Hematopoietic multipotent progenitor cell treated with erythropoietin and hydrocortisone succinate and interleukin-3 and kit ligand, for 8 days (in vitro differentiated cells): ENCODE data around the gene CHTF8.
A peak's percentile ranks its signal among the peaks of the same experiment; 100 is the strongest.

Experiments
- DNase-seq: peaks from one replicate; pipeline ENCODE4 v3.0.0-alpha.2; 2015

CHTF8 gene

DNA sequence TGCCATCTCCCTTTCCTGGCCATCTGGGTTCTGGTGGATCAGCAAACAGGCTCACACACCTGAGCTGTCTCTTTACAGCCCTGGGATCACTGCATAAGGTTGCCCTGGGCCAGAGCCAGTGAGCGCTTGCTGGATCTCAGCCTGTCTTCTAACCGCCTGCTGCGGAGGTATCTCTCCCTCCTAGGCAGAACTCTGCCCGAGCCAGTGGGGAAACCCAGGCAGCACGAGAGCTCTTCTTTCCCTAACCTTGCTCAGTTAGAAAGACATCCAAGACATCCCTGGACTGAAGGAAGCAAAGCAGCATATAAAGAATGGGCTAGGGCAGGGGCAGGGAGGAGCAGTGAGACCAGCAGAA, 20.5 kb downstream of the CHTF8 start:
- DNase-seq = no peak

DNA sequence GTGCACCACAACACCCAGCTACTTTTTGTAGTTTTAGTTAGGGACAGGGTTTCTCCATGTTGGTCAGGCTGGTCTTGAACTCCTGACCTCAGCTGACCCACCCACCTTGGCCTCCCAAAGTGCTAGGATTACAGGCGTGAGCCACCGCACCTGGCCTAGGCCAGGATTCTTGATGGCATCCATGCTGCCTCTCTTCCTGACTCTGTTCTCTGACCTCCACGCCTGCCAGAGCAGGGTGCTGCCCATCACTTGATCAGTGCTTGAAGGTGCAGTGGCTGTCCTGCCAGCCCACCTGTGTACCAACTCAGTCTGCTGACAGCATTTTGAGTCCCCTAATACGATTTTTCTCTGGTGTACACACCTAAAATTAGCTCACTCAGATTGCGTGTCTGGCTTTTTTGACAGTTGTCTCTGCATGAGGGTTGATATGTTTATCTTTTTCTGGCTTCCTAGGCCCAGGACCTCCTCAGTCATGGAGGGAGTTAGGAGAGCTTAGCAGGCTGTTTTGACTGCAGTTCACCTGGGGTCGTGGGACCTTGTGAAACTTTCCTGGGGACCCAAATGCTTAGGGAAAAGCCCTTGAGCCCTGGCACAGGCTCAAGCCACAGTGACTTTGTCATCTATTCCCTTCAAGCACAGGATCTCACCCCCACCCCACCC, 21.0 kb downstream of the CHTF8 start:
- DNase-seq = peak; percentile 69

DNA sequence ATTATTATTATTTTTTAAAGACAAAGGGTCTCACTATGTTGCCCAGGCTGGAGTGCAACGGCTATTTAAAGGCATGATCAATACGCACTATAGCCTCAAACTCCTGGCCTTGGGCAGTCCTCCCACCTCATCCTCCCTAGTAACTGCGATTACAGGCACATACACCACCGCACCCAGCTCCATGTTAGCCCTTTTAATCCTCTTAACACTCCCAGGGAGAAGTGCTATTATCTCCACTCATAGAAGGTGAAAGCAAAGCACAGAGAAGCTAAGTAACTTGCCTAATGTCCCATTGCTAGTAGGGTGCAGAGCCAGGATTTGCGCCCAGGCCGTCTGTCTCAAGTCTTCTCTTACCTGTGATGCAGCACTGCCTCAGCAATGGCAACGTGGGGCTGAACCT, 22.0 kb downstream of the CHTF8 start:
- DNase-seq = no peak

DNA sequence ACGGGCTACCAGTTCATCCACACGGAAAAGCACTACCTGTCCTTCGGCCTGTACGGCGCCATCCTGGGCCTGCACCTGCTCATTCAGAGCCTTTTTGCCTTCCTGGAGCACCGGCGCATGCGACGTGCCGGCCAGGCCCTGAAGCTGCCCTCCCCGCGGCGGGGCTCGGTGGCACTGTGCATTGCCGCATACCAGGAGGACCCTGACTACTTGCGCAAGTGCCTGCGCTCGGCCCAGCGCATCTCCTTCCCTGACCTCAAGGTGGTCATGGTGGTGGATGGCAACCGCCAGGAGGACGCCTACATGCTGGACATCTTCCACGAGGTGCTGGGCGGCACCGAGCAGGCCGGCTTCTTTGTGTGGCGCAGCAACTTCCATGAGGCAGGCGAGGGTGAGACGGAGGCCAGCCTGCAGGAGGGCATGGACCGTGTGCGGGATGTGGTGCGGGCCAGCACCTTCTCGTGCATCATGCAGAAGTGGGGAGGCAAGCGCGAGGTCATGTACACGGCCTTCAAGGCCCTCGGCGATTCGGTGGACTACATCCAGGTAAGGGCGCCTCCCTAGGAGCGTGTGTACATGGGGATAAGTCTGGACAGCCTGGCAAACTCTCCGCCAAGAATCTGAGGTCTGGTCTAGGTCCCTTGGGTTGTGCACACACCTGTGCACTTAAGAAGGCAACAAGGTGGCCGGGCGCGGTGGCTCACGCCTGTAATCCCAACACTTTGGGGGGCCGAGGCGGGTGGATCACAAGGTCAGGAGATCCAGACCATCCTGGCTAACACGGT, 22.7 kb downstream of the CHTF8 start:
- no peak for DNase-seq

DNA sequence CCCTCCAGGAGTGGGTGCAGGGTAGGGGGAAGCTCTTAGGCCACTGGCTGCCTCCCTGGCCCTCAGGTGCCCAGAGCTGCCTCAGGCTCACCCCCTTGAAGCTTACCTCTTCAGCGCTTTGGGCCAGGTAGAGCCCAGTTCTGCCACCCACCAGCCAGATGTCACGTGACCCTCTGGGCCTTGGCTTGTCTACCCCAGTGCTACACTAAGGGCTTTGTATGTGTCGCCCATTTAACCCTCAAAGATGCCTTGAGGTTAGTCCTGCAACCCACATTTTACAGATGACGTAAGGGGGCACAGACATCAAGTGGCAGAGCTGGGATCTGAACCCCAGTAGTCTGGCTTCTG, 23.5 kb downstream of the CHTF8 start:
- DNase-seq = no peak

DNA sequence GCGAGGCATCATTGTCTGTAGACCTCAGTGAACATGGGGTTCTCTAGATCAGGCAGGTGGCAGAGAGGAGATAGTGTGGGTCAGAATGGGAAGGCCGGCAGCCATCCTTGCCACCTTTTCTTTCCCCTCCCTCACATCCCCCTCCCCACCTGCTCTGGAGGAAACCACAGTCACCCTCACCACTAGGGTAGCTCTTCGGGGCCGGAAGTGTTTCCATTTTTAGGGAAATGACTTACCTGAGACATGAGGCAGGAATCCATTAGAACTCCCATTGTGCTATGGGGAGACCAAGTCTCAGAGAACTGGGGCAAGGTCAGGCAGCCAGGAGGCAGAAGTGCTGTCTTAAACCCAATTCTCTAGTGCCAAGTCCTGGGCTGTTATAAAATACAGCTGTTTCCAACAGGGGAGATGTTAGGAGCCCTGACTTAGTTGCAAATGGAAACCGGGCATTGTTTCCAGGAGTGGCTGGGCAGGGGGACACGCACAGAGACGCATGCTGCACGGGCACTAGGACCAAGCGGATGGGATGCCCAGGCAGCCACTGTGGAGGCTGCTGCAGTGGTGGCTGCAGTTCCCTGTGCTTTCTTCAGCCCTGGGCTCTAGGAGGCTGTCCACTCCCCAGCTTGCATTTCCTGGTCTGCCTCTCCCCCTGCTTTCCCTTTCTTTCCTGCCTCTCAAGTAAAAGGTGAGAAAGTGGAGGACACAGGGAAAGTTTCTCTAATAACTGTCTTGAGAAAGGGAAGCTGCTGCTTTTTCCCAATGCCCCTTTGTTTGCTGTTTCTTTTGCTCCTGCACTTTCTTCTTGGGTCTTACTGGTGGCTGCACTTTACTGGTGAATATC, 24.1 kb downstream of the CHTF8 start:
- DNase-seq = no peak

DNA sequence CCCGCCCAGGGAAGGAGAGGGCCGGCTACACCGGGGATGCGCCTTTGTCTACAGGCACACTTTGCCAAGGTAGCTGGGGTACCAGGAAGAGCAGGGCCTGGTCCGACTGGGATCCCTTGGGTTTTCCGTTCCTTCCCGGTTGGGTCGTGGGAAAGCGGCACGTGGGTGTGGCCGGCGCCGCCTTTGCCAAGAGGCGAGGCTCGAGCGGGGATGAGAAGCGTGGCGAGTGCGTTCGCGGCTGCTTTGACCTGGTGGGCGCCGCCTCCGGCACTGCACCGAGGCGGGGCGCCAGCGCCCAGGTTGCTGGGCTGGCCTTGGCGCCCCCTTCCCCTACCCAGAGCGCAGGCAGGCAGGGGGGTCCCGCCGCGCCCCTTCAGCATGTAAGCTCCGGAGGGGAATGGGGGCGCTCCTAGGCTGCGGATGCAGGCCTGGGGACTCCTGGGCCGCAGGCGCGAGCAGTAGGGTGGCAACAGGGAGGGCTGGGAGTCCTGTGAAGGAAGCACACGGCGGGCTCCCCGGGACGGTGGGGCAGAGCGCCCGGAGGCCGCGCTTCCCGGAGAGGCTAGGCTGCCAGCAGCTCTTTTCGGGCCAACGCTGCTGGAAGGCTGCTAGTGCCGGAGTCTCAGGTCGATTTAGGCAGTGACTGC, 24.9 kb downstream of the CHTF8 start:
- no peak for DNase-seq

DNA sequence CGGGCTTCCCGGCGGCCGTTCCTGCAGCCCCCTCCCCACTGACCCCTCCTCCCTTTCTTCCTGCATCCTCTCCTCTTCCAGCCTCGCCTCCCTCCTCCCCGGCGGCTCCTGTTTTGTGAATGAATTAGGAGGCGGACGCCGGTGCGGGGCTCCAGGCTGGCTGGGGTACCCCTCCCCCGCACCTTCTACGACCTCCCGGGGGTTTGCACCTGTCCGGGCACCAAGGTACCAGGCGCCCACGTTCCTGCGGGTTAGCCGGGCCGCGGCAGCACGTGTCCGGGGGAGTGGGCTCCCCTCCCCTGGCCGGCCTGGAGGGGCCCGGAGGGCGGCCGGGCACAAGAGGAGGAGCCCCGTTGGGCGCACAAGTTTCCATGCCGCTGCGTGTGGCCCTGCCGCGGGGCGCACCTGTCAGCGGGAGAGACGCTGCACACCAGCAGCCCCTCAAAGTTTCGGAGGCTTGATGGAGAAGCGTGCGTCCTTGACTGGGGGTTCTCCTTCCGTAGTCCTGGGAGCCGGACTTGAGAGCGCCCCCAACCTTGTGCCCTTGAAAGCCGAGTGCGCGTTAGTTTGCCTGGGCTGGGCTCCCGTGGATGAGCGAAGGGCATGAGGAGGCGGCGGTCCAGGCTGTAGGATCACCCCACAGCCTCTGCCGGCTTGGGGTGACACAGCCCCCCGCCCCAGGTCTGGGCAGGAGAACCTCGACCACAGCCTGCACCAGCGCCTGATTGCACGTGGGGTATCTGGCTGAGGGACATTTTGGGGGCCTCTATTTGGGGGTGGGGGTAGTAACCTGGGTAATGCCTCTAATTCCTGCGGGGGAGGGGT, 25.7 kb downstream of the CHTF8 start:
- DNase-seq = peak; percentile 6

DNA sequence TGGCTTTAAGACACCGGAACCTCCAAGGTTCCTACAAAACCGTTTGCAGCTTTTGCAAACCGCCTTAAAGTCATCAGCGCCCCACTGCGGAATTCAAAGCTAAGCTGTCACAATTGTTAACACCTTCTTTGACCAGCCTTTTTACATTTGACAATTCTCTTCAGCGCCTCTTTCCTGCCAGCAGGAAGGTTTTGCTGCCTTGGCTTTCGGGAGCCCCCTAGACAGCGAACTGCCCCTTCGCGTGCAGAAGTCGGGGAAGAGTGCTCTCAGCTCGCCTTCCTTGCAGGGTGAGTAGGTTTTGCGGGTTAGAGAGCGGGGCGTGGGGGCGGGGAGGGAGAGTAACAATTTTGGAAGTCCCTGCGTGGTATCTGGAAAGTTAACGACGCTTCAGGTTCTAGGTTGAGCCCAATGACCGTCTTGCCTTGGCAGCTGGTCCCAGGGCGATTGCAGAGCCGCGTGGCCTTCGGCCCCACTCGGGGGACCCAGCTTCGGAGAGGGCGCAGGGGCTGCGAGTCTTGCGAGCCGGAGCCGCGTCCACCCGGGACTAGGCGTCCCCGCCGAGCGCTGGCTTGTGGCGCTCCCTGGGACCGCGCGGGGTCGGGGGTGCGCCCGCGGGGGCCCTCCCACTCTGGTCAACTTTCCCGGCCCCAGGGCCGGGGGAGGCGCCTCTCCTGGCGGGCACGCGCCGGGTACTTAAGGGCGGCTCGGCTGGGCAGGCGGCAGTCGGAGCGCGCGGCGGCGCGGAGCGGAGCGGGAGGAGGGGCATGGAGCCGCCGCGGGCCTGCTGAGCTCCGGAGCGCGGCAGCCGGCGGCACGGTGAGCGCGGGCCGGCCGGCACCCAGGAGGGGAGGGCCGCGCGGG, 26.7 kb downstream of the CHTF8 start, which contains the start of gene HAS3:
Gene HAS3, plus strand, starts transcription at position 153 of the 861 bp plus-strand sequence. CDS start 3,743 bp downstream, outside the sequence.
- peak; percentile 68 for DNase-seq

DNA sequence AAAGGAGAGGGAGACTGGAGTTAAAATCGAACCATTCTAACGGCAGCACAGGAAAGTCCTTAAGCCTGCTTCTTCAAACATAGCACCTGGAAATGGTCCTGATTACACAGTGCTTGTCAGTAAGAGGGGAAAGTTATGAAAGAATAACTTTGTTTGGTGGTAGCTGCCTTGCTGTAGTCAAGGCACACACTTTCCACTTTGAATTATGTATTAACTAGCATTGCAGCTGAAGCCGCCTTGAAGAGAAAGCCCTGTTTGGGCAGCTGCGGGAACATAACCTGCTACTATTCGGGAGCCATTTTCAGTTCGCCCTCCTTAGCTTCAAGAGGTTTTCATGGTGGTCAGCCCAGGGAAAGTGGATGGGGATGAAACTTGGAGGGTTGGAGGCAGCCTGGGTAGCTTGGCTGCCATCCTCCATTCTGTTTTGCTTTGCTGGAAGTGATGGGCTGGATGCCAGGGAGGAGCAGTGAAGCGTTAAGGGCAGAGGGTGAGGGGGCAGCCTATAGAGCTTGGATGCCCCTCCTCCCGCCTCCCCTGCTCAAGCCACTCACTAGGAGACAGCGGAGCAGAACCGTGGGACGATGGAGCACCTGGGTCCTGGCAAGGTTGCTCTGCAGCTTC, 32.2 kb downstream of the CHTF8 start:
- no peak for DNase-seq

DNA sequence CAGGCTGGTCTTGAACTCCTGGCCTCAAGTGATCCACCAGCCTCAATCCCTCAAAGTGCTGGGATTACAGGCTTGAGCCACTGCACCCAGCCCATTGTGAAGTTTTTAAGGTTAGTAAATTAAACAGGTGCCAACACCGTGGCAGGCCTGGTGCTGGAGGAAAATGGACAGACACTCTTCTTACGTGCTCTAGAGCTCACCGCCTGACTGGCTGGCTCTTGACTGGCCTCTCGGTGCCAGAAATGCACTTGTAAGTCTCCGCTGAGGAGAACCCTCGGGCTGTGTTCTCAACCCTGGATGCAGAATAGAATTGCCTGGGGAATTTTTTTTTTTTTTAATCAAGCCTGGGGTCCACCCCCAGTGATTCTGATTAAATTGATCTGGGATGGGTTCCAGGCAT, 37.2 kb downstream of the CHTF8 start:
- DNase-seq = no peak

DNA sequence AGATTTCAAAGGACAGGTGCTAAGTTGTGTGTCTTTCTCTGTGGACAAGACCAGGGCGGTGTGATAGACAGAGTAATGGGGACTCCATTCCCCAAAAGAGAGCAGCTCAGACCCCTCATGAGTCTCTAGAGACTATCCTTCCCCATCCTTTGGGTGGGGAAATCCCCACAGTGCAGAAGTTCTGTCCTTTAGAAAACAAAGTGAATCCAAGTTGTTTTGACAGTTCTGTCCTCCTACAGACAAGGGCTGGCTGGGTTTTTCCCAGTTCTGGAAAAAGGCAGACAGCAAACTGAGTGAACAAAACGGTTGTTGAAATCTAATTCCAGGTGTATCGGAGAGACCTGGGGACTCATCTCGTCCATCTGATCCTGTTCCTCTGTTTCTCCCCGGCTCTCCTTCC, 37.9 kb downstream of the CHTF8 start:
- no peak for DNase-seq

DNA sequence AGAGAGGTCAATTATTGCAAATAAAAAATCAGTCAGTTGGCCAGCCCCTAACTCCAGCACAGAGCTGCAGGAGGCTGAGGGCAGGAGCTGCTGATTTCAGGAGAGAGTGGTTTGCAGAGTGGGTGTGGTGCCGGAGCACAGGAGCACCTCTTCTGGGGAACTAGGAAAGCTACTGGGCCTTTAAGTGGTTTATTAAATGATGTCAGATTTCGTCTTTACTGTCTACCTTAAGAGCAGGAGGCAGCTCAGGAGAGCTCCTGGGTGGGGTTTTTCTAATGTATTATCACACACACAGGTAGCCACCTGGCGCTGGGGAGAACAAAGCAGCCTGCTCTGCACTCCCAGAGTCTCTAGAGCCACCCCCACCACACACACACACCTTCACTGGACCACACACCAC, 38.4 kb downstream of the CHTF8 start:
- no peak for DNase-seq

DNA sequence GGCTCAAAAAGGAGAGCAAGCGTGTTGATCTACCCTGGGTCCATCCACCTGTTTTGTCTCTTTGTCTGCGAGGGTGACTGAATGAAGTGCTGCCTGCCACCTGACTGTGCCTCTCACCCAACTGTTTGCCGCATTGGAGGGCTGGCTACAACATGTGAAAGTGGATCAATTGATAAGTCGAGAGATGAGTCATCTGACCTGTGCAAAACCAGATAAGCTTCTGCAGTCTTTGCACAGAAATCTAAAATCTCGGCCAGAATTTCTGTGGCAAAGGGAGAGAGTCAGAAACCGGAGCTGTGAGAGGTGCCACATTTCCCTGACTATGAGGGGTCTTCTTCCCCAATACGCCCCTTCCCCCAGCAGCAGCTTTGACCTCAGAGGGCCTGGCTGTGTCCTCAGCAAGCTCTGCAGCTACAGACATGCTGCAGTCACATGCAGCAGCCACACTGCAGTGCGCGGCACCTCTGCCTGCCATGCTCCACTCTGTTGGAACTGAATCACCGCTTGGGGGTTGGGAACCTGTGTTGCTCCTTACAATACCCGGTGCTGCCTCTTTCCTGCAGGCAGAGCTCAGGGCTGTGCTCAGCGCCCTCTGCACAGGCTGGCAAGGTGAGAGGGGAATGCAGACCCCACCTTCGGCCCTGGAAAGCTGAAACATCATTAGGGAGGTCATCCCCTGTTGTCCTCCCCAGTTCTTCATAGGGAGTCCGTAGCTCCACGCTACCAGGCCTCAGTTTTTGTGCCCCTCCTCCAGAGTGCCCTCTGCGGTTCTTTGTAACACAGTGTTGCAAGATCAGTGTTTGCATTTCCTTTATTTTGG, 43.1 kb downstream of the CHTF8 start:
- DNase-seq = peak; percentile 85

DNA sequence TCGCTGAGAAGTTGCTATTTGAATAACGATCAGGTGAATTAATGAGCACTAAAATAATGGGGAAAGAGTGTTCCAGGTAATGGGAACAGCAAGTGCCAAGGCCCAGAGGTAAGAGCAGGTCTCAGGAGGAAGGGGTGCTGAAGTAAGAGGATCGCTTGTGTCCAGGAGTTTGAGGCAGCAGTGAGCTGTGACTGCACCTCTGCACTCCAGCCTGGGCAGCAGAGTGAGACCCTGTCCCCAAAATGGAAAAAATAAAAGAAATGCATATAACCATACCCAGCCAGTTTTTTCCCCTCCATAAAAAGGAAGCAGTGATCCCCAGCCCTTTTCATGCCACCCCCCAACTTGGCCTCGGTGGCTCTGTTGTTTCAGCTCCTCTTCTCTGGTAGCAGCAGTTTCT, 43.7 kb downstream of the CHTF8 start:
- DNase-seq = no peak

DNA sequence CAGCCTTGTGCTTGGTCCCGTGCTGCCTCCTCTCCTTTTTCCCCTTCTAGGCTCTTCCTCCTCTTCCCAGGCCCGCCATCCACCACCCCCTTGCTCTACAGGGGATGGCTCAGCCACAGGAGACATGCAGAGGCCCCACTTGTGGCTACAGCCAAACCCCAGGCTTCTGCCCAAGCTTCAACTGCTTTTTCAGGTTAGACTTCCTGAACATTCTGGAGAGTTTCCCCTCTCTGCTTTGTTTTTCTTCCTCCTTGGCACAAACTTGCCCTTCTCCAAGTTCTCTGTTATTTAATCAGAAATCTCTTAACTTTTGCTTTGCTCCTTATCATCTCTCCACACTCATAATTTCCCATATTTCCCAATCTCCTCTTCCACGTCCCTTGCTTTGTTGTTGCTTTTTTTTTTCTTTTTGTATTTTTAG, 45.2 kb downstream of the CHTF8 start:
- no peak for DNase-seq

DNA sequence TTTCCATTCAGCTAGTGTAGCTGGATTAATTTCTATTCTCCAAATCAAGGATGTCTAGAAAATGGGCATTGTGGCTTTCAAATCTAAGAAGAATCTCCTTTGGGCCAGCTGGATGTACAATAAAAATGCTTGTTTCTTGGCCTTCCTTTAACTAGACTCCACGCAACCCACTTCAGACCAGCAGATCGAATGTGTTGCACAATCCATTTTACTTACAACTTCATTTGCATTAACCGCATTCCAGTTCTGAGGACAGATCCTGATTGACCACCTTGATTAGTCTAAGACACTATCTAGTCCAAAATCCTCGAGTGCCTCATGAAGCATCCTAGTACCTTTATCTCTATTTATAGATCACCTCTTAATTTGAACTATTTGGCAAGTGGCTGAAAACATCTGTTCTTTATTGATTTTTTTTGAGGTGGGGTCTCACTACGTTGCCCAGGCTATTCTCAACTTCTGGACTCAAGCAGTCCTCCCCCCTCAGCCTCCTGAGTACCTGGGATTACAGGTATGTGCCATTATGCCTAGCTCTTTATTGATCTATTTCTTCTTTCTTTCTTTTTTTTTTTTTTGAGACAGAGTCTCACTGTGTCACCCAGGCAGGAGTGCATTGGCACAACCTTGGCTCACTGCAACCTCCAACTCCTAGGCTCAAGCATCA, 47.2 kb downstream of the CHTF8 start:
- no peak for DNase-seq

DNA sequence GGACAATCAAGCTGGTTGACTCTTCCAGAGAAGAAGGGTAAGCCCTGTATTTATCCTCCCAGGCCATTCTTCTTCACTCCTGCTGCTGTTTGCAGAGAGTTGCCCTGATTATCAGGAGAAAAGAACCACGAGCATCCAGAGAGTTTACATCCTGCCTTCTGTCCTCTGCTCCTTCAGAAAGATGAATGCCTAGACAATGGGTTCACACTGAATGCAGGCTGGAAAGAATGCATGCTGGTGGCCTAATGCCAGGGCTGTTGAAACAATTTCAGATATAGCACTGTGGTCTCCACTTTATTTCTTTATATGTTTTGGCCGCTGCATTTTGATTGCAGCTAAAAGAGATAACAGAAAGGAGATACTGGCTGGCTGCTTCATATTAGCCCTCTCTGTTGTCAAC, 48.1 kb downstream of the CHTF8 start:
- DNase-seq = no peak

DNA sequence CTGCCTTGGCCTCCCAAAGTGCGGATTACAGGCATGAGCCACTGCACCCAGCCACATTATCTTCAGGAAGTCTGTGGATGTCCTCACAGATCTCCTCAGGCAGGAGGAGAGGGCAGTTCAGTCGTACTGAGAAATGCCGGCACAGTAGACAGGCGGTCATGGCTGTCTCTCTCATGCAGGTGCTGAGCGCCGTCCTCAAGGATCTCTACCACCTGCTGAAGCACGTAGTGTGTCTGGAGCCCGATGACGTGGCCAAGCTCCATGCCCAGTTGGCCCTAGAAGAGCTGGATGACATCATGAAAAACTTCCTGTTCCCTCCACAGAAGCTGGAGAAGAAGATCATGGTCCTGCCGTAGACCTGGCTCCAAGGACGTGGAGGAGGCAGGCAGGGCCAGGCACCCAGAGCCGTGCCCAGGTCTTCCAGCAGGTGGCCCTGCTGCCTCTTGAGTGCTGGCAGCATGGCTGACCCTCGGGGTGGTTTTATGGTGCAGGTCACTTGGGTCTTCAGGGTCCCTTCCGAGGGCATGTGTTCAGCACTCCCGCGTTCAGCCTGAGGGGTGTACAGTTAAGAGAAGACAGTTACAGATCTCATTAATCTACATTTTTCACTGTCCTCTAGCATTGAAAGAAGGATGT, 49.0 kb downstream of the CHTF8 start:
- DNase-seq = no peak
